Stimulated activated CD8-positive, alpha-beta memory T cell treated with anti-CD3 and anti-CD28 coated beads, Interleukin-15, amount 100 ng/mL, for 4 hours (primary cell): ENCODE data around the gene EXPH5.

Experiments used
- DNase-seq, 2 donors: peaks; one replicate each; pipeline ENCODE4 v3.0.0-alpha.2; 2020; ENCODE audit warnings: low read depth in 2 of 2

The EXPH5 gene

DNA sequence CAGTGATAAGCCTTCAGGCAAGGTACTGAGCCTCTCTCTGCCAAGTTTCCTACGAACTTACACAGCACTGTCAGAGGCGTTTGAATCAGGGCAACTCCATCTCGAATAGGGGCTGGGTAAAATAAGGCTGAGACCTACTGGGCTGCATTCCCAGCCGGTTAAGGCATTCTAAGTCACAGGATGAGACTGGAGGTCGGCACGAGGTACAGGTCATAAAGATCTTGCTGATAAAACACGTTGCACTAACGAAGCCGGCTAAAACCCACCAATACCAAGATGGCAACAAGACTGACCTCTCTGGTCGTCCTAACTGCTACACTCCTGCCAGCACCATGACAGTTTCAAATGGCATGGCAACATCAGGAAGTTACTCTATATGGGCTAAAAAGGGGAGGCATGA, 75.0 kb downstream of the EXPH5 start:
- no peak for DNase-seq

DNA sequence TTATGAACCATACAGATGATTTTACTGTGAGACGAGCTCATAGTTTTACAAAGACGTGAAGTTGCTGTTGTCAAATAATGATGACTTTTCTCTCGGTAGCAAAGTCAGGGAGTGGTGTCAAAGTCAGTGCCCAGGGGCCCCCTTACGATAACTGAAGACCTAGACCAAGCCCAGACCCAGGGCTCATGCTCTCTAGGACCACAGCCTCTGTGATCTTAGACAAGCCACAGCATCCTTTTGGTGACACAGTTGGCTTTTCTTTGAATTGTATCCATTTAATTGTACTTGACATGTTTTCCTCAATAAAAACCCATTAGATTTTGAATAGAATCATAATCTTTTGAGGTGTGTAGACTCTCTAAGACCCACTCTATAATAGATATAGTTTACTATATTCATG, 77.4 kb downstream of the EXPH5 start:
- no peak for DNase-seq

DNA sequence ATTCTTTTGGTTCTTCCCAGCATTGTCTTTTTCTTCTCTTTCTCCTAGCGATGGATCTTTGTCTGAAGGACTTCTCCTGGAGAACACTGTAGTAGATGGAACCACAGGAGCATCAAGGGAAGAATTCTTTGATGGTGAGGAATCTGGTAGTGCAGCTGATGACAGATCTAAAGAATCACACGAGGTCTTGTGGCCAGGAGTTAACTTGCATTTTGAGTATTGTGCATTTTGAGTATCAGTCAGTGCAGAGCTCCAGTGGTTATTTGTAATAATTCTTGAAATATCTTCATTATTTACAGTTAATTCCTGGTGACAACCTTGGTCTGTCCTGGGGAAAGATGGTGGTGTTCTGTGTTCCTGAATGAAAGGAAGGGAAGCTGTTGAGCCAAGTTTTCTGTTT, 80.9 kb downstream of the EXPH5 start:
- DNase-seq = no peak

DNA sequence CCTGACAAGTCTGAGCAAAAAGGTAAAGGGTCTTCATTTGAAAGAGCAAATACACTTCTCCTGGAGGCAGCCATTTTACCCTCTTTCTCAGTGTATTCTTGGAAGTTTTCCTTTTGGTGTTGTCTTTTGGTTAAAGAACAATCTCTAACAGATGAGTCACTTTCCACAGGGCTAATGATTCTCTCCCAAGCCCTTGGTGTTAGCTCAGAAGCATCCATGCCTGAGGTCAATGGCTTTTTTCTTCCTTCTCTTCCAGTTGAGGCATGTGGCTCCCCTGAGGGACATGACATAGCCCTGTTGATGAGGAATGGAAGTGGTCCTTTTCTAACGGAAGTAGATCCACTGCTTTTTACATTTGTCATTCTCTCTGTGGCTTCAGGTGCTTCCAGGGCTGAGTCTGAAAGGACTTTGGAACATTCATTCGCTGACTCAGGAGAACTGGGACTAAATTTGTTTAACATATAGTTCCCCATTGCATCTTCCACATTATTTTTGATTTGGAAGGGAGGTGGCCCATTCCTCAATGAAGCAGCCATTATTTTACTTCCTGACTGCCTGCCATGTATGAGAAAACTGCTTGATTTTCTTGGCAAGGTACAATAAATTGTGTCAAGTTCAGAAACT, 81.6 kb downstream of the EXPH5 start:
- DNase-seq = no peak

DNA sequence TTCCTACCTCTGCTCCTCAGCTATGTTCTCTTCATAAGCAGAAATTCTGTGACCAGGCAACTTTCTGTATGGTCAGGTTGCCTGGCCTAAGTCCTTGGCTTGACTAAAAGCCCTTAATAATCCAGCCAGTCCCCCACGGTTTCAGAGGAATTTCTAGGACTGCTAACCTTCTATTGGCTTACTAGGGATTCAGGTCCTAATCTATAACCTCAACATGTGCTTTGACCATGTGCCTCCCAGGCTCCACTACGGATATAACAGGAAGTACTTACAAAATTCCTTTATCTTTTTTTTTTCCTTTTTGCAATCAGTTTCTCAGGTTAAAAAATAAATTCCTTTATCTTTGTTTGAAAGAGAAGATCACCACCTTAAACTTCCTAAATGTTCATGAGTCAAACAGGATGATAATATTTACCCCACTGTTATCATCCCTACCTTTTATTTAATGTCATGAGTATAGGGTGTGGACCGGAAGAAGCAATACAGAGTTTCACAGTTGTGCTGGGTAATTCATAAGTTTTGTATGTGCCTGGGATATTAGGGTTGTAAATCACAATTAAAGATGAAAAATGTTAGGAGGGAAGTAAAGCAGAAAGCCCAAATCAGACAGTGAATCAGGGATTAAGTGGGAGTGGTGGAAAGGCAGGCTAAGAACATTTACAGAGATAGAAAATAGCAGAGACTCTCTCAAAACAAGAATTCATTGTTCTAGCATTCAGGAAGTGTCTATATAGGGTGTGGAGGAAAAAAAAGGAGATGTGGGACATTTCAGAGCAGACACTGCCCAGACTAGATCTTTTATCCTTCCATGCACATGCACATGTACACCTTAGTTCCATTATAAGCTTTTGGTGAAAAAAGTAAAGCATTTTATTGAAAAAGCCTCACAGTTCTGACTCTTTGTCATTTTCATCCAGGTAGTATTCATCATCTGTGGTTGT, 84.6 kb downstream of the EXPH5 start:
- DNase-seq = no peak

DNA sequence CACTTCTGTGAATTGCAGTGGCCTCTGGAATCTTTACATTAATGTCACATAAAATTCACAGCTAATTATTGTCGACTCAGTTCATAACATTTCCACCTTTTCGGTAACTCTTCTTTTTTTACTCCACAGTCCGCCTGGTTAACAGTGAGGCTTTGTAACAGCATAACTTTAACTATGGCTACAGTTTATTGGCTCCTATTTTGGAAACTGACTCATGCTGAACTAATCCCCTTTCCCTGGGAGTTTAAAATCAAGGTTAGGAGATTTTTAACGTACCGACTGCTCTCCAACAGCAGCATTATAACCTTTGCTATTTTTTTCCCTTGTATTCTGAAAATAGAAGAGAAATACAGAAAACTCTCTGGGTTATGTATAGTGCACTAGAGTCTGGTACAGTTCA, 92.2 kb downstream of the EXPH5 start:
- DNase-seq = no peak

DNA sequence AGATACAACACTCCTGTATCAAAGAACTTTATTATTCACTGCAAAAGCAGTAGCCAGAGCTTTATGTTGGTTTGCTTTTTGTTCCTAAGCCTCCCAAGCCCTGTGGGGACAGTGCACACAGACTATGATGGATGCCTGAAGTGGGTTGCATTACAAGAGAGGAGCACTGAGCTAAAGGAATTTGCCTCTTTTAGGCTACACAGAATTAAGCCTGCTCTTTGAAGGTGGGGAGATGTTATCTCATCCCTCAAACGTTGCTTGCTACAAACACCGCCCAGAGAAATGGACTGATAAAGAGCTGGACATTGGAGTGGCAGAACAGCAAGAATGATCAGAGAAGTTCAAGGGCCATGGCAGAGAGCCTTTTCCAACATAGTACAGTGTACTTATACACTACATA, 92.8 kb downstream of the EXPH5 start:
- DNase-seq = no peak

DNA sequence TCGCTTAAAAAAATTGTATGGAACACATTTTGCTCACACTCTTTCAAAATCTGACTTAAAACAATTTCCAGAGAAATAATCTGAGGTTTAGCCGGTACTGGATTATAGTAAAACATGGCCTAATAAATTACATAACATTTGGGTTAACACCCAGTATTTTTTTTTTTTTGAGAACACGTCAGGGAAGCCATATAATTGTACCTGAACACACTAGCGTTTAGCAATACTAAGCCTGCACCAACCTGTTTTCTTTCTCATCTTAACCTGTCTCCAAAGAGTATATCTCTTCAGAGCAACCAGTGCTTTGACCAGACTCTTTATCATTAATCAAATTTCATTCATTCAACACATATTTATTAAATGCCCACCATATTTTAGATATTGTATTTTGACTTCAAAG, 93.4 kb downstream of the EXPH5 start:
- DNase-seq = no peak

DNA sequence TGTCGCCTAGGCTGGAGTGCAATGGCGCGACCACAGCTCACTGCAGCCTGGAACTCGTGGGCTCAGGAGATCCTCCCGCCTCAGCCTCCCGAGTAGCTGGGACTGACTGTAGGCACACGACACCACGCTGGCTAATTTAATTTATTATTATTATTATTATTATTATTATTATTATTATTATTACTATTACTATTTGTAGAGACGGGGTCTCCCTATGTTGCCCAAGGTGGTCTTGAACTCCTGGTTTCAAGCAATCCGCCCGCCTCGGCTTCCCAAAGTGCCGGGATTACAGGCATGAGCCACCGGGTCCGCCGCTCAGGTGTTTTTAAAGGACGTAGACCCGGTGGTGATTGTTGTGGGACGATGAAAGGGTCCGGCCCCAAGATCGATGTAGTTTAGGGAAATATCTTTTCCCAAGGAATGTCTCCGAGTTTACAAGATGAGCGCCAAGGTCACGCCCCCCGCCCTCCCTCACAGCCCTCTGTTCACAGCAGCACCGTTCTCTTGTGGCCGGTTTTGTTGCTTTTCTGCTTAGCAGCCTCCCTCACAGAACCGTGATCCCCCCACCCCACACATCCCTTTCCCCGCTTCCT, 94.7 kb downstream of the EXPH5 start:
- no peak for DNase-seq

DNA sequence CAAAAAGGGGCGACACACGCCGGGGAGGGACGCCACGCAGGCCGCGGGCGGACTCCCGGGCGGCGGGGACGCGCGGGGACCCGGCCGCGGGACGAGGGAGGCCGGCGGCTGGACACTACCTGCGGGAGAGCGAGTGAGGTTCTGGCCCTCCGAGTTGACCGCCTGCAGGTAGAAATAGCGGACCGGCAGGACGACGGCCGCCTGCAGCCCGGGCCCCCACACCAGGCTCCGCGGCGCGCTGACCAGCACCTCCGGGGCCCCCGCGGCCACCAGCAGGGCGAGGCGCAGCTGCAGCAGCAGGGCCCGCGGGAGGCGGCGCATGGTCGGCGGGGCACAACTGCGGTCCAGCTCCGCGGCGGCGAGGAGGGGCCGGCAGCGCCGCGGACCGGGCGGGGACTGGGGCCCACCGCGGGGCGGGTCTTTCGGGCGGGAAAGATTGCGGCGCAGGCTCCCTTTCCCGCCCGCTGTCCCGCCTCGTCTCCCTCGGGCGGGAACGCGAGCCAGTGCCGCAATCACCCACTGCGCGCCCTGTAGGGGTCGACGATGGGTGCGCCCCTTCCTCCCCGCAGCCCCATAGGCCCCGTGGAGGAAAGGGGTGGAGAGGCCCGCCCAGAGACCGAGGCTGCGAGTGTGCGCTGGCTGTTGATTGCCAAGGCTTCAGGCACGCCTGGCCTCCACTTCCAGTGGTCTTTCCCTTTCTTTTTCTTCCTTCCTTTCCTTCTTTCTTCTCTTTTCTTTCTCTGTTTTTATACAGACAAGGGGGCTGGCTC, 95.3 kb downstream of the EXPH5 start, which contains the start of gene POGLUT3:
TSS of gene POGLUT3 (minus strand) at position 339 of the 770 bp plus-strand sequence. CDS start at position 321, 18 bp downstream.
- DNase-seq = peak; percentile 3 to 13

DNA sequence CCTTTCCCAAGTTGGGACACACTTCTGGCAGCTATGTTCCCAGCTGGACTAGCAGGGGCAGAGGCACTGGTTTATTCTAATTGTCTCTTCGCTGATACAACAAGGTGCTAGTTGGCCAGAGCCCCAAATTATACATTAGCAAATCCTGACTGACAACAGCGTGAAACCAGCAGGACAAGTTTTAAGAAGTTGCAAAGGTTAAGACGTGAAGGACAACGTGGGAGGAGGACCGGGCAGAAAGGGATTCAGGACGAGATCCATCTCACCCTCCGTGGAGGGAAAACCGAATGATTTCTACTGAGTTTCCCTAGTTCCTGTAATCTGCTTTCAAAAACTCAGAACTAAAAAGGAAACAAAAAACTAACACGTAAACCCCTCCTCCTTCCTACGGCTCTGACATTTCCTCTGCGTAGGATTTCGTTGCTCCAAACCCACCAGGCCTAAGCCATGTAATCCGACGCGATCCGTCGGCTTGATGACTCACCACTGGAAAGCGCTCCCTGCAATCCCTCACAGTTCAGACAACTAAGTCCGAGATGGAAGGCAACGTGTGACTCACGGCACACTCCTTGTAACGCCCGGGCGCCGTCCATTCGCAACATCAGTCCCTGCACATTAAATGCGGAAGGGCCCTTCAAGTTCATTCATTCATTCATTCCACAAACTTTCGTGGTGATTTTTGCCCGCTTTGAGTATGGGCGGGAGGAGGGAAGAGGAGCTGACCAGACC, 96.1 kb downstream of the EXPH5 start:
- DNase-seq = peak; percentile 37 to 54

DNA sequence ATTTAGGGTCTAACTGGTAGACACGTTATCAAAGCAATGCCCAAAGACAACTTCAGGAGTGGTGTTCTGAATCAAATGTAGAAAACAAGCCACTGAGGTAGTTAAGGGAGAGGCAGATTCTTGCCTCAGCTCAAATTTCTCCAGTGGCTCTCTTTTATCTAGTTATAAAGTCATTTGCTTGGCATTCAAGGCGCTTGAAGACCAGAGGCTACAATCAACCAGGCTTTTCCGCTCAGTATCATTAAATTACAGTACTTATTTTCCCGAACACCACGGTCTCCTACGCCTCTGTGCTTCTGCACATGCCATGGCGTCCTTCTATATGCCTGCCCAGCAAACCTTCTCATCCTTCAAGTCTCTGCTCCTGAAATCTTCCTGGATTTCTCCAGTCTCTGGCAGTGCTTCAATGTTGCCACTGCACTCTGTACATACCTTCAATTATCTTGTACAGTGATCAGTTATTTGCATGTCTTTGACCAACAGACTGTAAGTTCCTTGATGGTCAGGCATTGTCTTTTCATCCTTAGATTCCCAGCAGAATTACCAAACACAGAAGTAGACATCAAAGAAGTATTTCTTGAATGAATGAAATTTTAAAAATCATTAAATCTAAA, 96.8 kb downstream of the EXPH5 start:
- DNase-seq = no peak

DNA sequence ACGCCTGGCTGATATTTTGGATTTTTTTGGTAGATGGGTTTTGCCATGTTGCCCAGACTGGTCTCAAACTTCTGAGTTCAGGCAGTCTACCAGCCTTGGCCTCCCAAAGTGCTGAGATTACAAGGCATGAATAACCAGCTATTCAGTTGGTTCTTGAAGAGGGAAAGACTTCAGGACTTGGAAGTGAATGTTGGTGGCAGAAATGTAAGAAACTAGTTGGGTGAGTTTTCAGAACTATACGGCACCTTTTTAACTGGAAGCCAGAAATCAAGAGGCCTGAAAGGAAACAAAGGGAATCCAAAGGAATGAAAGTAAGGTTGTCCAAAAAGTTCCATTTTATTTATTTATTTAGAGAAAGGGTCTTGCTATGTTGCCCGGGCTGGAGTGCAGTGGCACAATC, 98.2 kb downstream of the EXPH5 start:
- DNase-seq = no peak

DNA sequence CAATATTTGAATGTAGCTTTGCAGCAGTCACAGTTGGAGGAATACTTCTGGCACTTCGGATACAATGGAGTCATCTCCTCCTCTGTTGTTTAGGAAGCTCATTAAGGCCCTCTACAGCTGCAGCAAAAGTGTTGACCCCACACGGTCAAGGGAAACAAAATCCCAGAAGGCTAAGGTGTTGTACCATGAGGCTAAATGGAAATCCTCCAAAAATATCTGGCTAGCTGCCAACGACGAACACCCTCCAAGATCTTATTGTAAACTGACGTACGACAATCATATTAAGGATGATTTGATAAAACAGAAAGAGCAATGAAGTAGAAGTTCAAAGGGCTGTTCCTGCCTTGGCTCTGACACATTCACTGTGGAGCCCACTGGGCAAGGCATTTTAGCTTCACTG, 99.4 kb downstream of the EXPH5 start:
- no peak for DNase-seq

DNA sequence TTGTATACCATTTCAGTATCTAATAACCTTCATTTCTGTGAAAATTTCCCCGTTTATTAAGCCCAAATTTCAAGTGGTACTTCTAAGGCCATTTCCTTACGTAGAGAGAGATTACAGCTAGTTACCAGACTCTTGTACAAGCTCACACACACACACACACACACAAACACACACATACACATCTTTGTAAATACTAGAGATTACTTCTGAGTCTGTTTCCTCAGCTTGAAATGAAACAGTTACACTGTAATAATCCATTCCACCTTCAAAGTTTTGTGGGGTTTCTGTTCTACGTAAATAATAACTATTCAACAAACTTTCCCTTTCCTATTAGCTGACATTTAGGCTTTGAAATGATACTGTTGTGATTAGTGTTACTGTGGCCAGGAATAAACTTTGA, 101.6 kb downstream of the EXPH5 start:
- no peak for DNase-seq

DNA sequence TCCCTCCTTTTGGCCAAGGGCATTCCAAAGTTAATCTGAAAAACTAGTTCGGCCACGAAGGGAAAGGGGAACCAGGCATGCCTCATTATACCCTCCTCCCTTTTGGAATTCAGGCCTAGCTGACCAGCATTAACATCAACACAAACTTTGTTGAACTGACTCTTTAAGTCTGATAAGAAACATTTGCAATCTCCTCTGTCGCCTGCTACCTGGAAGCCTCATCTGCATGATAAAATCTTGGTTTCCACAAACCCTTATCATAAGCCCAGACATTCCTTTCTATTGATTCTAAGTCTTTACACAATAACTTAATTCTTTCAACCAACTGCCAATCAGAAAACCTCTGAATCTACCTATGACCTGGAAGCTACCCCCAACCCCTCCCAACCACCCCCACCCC, 106.7 kb downstream of the EXPH5 start:
- no peak for DNase-seq

DNA sequence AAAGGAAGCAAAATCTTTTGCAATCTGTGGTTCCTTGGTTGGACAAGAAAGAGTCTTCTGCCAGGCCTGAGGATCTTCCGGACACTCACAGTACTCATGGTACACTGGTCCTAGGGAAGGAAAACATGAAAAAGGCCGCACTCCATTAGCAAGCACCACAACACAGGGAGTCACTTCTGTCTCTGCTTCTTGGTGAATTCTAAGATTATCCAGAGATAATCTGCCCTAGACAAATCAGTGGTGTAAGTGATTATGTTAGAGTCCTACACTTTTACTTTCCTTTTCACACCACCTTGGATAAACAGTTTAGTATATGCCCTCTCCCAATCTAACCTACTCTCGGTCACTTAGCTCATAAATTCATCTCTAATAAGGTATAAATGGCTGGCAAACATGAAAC, 107.2 kb downstream of the EXPH5 start:
- DNase-seq = no peak

DNA sequence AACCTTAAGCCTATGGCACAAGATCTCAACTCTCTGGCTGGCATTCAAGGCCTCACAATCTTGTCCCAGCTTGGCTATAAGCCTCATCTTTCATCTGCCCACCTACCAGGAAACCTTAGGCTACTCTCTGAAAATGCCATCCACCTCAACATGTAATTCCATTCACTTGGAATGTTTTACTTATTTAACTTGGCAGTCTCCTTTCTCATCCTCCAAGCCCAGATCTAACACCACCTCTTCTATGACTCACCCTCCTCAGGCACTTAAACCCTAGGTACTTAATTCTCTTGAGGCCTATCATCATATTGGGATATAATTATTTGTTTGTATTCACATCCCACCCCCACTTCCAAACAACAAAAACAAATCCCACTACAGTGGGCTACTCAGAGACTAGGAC, 110.4 kb downstream of the EXPH5 start:
- no peak for DNase-seq

DNA sequence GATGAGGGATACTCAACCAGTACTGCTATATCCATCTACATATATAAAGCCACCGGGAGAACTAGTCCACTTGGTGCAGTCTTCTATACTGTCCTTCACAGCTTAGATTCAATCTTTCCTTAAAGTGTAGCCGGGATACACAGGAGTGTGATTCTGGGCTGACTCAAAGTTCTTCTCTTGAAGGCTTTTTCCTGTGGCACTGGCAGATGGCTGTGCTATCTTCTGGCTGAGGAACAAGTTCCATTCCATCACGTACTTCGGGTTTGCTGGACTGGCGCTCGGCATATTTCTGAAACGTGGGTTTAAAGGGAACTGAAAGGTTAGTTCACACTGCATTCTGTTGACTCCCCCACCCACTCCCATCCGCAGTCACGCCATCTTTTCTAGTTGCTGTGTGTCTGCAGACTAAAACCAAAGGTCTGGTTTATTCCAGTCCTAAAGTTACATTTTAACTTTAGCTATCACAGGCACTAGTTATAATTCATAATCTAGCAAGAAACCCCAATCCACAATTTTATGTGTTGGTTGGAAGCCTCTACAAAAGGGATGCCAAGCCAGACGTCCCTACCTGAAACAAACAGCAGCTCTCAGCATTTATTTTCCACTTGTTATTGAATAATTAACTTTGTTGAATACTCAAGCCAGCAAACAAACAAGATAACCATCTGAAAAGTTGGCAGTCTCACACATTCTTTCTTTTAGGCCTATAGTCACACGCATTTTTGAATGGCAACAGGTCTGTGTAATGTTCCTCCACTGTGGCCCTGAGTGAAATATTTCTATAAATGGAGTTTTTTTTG, 118.7 kb downstream of the EXPH5 start:
- no peak for DNase-seq

DNA sequence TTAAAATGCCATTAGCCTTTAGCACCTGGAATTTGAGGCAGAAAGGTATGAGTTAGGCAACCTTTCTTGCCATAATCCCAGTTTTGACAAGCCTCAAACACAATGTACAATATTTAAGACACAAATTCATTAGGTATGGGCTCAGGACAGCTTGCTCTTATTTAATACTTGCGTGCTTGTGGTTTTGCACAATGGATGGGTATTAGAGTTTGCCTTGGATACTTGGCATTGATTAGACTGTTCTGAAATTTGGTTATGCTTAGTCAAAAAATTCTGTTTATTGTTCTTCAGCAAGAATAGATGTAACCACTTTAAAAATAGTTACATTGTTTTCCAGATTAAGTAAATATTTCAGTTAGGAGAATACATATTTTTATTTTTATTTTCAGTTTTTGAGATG, 120.9 kb downstream of the EXPH5 start:
- DNase-seq = no peak
